ENCODE results near the gene HNRNPC.
"Not testable (repeated sequence)": the region's sequence is repeated elsewhere in the genome, so short reads cannot be mapped to it uniquely, and the experiment has no call there.

DNA sequence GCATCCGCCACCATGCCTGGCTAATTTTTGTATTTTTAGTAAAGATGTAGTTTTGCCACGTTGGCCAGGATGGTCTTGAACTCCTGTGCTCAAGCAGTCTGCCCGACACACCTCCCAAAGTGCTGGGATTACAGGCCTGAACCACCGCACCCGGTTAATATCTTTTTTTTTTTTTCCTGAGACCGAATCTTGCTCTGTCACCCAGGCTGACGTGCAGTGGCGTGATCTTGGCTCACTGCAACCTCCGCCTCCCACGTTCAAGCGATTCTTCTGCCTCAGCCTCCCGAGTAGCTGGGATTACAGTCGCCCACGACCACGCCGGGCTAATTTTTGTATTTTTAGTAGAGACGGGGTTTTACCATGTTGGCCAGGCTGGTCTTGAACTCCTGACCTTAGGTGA is 3.4 kb upstream of the HNRNPC start:
- TF ChIP-seq, protein P1, sequence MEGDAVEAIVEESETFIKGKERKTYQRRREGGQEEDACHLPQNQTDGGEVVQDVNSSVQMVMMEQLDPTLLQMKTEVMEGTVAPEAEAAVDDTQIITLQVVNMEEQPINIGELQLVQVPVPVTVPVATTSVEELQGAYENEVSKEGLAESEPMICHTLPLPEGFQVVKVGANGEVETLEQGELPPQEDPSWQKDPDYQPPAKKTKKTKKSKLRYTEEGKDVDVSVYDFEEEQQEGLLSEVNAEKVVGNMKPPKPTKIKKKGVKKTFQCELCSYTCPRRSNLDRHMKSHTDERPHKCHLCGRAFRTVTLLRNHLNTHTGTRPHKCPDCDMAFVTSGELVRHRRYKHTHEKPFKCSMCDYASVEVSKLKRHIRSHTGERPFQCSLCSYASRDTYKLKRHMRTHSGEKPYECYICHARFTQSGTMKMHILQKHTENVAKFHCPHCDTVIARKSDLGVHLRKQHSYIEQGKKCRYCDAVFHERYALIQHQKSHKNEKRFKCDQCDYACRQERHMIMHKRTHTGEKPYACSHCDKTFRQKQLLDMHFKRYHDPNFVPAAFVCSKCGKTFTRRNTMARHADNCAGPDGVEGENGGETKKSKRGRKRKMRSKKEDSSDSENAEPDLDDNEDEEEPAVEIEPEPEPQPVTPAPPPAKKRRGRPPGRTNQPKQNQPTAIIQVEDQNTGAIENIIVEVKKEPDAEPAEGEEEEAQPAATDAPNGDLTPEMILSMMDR (IDR thresholded peaks at IDR 0.05; ENCODE audit: poor library complexity): not testable (repeated sequence)
- TF ChIP-seq EZH2phosphoT487 (IDR thresholded peaks at IDR 0.05; ENCODE audit: low read depth, severe bottlenecking, unreplicated experiment); EZH2 (IDR thresholded peaks at IDR 0.05; ENCODE audit: borderline replicate concordance): not testable (repeated sequence)
